HG03457 (cell line): ENCODE results near the gene FRMD4B.

ENCODE experiments used
- ATAC-seq: cut with Tn5 transposase; IDR thresholded peaks from one replicate; pipeline ENCODE4 v1.9.1; 2021; ENCODE audit warnings: moderate number of reproducible peaks; ENCODE audit not compliant: unreplicated experiment

Gene FRMD4B

DNA sequence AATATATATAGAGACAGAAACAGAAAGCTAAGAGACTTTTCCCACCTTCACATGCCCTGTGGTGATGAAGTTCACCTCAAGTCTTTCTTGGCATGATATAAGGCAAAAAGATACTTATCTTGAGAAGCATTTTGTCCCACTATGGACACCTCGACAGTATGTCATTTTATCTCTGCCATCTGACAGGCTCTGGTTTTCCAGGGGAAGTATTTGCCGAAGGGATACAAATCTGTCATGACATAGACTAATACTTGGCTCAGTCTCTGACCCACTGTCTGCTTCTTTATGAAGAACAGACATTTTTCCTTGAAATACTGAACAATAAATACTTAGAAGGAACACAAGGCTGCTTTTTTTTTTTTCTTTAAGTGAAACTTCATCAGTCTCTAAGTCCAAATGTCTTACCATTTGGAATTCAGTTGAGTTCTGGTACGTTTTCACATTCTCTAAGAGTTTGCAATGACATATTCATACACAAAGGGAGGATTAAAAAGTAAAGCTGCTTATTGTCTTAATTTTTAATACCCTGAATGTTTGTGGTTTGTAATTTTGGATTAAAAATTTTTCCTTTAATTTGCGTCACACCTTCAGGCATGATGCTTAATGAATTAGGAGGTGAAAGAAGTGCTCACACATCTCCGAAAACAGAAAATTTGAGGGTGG lies 175.7 kb downstream of the FRMD4B start:
- ATAC-seq = no peak

DNA sequence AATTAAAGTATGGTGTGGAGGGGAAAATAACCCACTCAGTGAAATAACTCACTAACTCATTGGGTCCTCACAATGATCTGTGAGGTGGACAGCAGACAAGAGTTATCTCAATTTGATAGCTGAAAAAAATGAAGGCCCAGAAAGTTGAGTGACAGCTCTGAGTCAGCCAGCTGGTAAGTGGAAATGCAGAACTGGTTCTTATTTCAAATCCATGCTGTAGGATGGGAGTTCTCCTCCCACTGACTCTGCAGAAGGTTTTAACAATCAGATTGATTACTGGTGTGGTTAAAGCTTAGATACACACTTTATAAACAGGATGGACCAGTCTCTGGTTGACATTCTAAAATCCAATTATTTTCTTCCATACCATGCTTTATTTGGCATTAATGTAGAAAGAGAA lies 176.5 kb downstream of the FRMD4B start:
- no peak for ATAC-seq

DNA sequence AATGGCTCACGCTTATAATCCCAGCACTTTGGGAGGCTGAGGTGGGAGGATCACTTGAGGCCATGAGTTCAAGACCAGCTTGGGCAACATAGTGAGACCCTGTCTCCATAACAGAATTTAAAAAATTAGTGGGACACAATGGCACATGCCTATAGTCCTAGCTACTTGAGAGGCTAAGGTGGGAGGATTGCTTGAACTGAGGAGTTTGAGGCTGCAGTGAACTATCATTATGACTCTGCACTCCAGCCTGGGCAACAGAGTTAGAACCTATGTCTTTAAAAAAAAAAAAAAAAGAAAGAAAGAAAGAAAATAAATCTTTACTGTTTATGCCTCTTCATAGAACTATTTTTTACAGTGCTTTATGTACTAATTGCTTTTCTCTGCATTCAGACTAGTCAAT lies 178.9 kb downstream of the FRMD4B start:
- ATAC-seq = no peak

DNA sequence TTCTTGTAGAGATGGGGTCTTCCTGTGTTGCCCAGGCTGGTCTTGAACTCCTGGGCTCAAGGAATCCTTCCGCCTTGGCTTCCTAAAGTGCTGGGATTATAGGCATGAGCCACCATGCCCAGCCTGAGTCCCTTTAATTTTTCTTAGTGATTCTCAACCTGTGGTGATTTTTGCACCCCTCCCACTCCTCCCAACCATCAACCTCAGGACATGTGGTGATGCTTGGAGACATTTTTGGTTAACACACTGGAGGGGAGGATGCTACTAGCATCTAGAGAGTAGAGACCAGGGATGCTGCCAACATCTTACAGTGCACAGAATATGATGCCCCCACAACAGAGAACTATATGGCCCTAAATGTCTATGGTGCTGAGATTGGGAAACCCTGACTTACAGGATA lies 180.5 kb downstream of the FRMD4B start:
- no peak for ATAC-seq

DNA sequence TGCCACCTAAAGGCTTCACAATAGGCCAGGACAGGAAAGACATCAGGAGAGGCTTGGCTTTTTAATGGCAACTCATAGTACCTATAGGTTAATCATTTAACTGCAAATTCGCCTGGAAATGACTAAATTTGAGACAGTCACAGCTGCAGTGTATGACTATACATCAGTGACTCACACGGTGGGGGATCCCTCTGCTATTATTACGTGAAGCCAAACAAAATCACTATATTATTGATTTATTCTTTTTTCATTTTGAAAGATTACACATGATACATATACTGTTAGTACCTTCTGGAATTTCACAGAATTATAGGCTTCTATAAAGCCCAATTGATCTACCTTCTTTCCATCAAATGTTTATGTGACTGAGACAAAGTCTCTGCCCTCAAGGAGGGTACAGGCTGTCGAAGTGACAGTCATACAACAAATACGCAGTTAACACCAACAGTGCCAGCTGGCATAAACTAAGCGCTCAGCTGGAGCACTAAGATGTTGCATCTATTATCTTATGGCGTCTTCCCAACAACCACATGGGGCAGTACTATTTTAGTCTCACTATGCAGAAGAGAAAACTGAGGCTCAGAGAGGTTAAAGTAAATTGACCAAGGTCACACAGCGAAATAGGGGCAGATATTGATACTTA lies 181.5 kb downstream of the FRMD4B start:
- peak; percentile 97 for ATAC-seq

DNA sequence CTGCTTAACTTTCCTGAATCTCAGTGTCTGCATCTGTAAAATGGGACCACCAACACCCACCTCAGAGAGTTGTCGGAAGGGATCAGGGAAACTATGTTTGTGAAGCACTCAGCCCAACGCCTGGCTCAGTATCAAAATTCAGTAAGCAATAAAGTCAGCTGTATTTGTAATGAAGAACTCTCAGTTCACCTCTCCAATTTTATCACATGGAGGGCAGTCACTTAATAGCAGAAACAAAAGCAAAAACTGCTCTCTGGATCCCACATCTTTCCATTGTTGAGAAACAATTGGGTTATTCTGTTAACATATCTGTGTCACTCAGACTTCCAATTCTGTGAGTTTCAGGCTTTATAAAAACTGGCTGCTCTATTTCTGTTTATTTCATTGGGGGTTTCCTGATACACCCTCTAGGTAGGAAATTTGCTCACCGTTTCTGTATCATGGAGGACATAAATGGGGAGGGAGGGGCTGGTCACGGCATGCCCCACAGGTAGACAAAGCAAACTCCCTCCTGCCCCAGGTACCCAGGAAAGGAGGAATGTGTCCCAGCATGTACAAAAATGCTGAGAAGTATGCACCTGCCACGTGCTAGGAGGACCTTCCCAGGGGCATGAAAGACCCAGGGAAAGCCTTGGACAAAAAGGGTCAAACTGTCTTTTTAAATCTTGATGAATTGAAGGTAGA lies 182.1 kb downstream of the FRMD4B start:
- no peak for ATAC-seq

GRCh38 chr3:69201658-69202057 lies 184.2 kb downstream of the FRMD4B start:
- ATAC-seq = no peak

DNA sequence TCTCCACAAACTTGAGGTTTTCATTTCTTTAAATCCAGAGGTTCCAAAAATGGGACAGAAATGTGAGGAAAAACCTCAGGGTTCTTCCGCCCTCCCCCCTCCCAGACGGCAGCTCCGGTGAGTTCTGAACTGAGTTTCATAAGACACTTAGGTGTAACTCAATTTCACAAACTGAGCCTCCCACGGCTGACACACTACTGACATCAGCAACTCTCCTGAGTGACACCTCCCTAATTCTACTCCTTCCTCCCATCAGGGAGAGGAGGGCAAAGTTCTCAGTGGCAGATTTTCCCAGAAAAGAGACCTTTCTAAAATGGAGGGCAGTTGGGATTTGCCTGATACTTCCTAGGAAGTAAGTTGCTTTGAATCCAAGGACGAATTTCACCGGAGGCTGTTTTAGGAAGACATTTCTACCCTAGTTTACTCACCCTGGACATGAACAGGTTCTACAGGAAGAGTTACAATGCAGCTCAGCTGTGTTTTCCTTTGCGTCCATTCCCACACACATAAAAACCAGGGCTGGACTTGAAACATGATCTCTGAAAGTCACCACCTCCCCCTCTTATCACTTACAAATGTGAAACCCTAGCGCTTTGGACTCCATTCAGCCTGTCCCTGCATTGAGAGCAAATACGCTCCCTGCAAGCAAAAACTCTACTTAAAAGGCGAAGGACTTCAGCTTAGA lies 185.4 kb downstream of the FRMD4B start:
- no peak for ATAC-seq

- no peak for ATAC-seq
Measured at GRCh38 chr3:69199942-69200341, 185.9 kb downstream of the FRMD4B start.

DNA sequence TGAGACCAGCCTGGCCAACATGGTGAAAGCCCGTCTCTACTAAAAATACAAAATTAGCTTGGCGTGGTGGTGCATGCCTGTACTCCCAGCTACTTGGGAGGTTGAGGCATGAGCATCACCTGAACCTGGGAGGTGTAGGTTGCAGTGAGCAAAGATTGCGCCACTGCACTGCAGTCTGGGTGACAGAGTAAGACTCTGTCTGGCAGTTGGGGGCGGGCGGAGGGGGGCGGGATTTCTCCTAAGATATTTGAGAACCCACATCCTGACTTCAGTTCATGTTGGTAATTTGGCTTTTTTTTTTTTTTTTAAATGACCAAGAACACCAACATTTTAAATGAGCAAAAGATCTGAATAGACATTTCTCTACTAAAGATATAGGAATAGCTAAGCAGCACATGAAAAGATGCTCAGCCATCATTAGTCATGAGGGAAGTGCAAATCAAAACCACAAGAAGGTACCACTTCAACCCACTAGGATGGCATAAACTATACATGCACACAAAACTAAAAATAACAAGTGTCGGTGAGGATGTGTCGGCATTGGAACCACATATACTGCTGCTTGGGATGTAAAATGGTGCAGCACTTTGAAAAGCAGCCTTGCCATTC lies 187.9 kb downstream of the FRMD4B start:
- ATAC-seq = no peak

- no peak for ATAC-seq
Measured at GRCh38 chr3:69197455-69197854, 188.4 kb downstream of the FRMD4B start.

- no peak for ATAC-seq
Measured at GRCh38 chr3:69196876-69197275, 189.0 kb downstream of the FRMD4B start.

- no peak for ATAC-seq
Measured at GRCh38 chr3:69194431-69195165, 191.3 kb downstream of the FRMD4B start.

GRCh38 chr3:69193749-69194148 lies 192.1 kb downstream of the FRMD4B start:
- no peak for ATAC-seq

DNA sequence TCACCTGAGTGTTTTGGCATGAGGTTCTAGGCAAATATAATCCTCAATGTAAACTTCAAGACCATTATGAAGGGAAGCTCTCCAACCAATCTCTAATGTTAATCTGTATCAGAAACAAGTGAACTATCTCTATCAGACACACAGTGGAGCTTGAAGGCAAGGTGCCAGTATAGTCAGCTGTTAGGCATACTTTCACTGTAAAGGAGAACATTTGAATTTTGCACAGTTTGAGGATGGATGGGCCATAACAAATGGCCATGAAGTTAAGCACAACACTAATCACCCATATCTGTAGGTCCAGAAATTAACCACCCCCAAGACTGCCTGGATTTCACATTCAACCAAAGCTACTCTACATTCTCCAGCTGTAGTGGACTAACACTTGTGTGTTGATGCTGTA lies 194.4 kb downstream of the FRMD4B start:
- ATAC-seq = no peak

DNA sequence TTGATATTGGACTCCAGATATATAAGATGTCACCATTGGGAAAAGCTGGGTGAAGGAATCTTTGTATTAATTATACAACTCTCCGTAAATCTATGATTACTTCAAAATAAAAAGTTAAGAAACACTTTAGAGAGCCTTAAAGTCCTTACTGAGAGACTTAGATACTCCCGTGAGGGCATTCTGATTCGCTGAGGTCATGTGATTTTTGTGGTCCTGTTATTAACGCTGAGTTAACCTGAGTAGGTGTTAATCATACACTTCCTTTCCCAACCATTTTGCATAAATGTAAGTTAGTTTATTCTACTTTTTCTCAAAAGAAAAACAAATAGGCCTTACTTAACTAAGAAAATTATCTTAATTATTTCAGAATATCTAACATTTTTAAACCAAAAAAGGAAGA lies 196.4 kb downstream of the FRMD4B start:
- no peak for ATAC-seq

DNA sequence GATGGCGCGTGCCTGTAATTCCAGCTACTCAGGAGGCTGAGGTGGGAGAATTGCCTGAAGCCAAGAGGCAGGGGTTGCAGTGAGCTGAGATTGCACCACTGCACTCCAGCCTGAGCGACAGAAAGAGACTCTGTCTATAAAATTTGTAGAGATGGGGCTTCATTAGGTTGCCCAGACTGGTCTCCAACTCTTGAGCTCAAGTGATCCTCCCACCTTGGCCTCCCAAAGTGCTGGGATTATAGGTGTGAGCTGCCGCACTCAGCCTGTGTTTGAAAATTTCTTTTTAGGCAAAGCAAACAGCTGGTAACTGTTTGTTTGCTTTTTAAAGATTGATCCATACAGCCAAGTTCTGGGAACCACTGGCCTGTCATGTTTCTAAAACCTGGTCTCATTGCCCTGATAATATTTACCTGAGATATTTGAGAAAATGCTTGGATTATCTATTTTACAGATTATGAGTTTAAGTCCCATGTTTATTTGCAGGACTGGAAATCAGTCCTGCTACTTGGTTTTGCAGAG lies 199.3 kb downstream of the FRMD4B start:
- ATAC-seq = no peak

DNA sequence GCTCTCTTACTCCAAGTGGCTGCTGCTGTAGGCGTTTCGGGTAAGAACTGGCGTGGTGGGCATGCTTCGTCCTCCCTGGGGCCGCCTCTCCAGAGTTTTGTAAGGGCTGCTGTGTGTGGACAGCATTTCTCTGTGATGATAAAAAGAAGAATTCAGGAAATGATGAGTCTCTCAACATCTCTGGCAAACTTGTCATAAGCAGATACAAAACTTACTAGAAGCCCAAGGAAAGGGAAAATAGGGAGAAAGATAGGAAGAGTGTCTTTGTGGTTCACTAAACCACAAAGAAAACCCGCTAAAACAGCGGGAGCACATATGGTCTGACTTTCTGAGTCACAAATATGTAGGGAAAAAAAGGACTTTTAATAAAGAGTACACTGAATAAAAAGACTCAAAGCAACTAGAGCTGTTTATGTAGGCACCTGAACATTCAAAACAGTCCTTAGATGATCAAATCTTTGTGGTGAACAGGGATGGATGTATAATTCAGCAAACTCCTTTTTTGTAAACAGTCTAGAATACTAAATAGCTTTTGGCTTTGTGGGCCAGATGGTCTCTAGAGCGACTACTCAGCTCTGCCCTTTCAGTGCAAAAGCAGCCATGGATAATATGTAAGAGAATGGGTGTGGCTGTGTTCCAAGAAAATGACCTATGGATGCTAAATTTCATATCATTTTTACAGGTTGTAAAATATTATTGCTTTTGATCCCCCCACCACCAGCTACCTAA lies 203.1 kb downstream of the FRMD4B start:
- no peak for ATAC-seq

DNA sequence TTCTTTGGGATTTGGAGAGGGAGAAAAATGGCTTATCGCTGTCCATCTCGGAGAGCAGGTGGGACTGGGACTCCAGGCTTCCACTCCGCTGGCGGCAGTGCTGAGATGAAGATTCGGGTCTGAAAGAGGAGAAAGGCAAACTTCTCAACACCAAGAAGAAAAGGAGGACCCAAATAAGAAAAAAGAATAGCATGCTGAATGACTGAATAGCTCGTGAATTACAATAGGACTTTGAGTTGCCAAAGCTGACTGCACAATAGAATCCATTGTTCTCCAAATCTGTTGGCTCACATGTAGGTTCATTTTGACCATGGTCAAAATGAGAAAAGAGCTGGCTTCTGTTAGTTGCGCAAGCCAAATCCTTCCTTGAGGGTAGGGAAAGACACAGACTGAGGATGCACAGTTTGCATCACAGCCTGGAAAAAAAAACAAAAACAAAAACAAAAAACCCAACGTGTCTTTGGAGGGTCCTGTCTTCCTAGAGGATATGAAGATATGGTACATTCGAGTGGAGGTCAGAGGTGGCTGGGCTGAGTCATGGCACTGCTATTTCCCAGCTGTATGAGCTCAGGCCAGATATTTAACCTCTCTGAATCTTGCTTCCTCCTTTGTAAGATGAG lies 204.2 kb downstream of the FRMD4B start:
- no peak for ATAC-seq
